HG03520 (cell line): ENCODE measurements around the gene CROCC2.

ENCODE experiments used
- ATAC-seq: cut with Tn5 transposase; IDR thresholded peaks from one replicate; pipeline ENCODE4 v1.9.1; 2021; ENCODE audit warnings: mild to moderate bottlenecking, moderate library complexity; ENCODE audit not compliant: unreplicated experiment

CROCC2 gene

DNA sequence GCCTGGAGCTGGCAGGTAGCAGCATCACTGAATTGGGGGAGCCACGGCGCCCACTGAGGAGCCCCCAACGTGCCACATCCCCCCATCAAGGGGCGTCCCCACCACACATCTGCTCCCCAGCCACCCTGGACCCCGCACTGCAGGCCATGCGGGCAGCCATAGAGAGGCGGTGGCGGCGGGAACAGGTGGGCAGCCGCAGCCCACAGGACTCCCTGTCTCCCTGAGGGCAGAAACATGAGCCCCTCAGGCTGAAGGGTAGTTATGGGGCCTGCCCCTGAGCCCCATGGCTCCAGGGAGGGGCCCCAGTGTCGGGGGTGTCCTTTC is 26.6 kb downstream of the CROCC2 start:
- ATAC-seq = no peak

DNA sequence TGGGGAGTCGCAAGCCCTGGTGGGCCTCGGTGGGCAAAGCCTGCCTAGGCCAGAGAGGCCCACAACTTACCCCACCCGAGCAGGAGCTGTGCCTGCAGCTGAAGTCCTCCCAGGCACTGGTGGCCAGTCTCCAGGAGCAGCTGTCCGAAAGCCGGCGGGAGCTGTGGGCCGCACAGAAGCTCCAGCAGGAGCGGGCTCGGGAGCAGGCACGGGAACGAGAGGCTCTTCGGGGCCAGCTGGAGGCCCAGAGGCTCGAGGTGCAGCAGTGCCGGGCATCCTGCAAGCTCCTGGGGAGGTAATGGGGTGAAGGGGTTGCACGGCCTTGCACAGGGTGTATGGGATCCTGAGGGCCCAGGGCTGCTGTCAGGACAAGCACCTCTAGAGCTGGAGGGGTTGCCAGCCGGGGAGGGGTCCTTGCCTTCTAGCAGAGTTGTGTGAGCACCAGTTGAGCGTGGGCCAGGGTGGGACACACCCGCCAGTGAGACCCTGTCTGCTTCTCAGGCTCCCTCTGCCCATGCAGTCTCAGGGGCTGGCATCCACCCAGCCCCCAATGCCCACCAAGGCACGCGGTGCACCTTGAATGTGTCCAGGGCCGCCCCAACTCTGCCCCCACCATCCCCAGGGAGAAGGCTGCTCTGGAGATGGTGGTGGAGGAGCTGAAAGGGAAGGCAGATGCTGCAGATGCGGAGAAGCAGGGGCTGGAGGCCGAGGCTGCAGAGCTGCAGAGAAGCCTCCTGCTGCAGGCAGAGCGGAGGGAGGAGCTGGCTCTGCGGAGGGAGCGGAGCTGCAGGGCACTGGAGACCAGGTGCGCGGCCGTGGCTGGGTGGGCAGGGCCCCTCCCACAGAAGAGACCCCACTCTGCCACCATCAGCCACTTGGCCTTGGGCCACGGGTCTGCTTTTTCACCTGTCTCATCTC is 27.2 kb downstream of the CROCC2 start:
- ATAC-seq = no peak

DNA sequence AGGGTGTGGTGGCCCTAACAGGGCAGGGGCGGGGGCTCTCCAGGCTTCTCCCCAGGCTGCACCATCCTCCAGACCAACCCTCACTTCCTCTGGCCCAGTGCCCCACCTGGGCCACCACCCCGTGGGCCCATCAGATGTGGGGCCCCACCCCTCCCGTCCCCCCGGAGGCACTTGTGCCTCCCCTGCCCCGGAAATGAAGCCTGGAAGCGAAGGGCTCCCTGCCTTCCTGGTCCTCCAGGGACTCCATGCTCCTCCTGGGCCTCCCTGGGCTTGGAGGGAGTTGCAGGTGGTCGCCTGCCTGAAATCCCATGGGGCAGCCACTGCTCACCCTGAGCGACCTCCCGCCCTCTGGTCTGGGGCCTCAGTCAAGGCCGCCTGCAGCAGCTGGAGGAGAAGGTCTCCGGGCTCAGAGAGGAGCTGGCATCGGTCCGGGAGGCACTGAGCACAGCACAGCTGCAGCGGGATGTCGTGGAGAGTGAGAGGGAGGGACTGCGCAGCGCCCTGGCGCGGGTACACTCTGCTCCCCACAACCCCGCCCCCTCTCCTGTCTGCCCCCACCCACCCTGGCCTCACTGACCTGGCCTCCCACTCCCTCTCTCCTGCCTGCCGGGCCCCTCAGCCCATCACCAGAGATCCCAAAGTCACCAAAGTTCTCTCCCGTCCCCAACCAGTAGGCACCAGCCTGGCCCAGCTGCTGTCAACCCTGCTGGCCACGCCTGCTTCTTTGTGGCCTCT is 28.0 kb downstream of the CROCC2 start:
- no peak for ATAC-seq

DNA sequence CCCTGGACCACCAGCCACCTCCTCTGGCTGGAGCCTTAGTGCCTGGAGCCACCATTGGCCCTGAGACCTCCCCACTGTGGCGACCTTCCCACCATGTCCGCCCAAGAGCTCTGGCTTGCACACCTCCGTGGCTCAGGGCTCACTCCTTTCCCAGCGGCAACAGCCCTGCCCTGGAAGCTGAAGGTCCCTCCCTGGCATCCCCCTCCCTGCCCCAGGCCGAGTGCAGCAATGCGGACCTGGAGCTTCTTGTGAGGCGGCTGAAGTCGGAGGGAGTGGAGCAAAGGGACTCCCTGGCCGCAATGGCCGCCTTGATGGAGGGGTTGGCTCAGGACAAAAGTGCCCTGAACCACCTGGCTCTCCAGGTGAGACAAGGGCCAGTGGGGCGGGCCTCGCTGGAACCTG is 28.6 kb downstream of the CROCC2 start:
- no peak for ATAC-seq

DNA sequence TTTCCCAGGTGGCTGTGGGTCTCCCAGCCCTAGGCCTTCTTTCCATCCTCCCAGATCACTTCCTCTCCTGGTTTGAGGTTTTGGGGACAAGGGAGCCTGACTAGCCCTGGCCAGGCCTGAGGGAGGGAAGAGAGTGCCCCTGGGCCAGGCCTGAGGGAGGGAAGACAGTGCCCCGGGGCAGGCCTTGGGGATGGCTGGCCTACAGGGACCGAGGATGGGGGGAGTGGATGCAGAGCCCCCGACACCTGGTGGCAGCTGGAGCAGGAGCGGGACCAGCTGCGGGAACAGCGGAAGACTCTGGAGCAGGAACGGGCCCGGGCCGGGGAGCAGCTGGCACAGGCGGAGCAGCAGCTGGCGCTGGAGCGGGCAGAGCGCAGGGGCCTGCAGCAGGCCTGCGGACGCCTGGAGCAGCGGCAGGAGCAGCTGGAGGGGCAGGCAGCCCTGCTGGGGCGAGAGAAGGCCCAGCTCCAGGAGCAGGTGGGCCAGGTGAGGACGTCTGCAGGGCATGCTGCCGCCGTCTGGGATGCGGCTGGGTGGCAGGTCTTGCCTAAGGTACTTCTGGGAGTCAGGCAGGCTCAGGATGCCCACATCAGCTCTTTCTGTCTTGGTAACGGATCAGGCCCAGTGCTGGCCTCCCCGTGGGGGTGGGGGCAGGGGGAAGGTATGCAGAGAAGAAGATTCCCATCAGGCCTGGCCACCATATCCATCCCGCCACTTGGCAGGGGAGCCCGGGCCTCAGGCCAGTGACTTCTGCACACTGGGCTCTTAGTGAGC is 29.2 kb downstream of the CROCC2 start:
- no peak for ATAC-seq

DNA sequence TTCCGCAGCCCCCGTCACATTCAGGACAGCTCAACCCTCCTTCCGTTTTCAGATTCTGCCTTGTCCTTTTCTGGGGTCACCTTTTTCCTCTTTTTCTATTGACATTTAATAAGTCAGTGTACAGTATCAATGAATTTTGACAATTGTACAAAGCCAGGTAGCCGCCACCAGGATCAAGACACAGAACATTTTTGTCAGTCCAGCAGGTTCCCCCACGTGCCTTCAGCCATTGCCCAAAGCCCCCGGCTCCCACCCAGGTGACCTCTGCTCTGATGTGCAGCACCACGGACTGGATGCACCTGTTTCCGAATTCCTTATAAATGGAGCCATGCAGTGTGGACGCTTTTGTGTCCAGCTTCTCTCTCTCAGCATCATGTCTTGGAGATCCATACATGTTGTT is 30.0 kb downstream of the CROCC2 start:
- ATAC-seq = no peak

DNA sequence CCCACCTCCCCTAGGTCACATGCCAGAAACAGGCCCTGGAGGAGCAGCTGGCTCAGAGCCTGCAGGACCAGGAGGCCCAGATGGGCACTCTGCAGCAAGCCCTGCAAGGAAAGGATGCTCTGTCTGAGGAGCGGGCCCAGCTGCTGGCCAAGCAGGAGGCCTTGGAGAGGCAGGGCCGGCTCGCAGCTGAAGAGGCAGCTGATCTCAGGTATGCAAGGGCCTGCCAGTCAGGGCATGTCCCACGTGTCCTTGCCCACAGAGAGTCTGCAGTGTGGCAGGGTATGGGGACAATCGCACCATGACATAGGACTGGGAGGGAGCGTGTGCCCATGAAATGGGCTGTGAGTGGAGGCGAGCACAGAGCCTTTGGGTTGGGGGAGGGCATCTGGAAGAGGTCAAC is 39.9 kb downstream of the CROCC2 start:
- no peak for ATAC-seq

DNA sequence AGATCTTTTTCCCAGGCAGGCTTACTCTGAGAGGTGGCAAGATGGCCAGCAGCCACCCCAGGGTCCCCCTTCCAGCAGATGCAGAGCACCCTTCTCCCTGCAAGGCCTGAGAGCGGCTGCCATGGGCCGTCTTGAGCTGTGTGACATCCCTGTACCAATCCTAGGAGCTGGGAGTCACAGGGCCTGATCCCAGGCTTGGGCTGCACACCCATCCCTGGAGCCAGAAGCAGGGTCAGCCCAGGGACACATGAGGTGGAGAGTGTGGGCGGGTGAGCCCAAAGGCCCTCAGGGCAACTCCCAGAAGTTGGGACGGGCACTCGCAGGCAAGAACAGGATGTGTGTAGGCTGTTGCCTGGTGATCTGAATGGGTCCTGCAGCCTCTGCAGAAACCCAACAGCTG is 40.5 kb downstream of the CROCC2 start:
- ATAC-seq = no peak

DNA sequence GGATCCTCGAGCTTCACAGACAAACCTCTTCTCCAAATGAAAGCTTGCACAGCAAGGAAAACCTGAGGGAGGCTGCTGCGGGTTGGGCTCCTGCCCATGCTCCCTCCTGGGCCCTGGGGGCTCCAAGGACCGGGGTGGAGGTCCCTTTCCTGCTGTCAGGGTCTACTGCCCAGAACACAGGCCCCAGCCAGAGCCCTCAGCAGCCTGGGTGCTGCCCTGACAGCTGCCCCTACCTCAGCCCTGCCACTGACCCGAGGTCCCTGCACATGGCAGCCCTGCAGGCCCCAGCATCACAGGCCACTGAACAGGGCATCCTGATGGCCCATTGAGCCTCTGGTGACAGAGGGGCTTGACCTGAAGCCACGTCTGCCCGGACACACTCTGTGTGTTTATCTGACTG is 41.0 kb downstream of the CROCC2 start:
- ATAC-seq = no peak

DNA sequence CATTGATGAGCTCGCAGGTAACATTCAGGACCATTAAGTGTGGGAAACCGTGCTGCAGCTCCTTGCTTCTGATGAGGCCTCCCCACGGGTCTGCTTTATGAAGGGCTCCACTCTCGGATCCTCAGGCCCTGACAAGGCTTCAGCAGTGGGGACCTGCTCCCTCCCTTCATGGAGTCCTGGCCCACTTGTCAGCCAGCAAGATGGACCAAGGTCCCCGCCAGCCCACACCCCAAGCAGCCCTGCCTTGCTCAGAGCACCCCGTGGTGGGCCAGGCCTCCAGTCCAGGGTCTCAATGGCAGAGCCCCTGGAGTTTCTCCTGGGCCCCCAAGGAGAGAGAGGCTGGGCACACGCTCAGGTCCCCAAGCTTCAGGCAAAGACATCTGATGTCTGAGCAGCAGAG is 41.5 kb downstream of the CROCC2 start:
- ATAC-seq = no peak

DNA sequence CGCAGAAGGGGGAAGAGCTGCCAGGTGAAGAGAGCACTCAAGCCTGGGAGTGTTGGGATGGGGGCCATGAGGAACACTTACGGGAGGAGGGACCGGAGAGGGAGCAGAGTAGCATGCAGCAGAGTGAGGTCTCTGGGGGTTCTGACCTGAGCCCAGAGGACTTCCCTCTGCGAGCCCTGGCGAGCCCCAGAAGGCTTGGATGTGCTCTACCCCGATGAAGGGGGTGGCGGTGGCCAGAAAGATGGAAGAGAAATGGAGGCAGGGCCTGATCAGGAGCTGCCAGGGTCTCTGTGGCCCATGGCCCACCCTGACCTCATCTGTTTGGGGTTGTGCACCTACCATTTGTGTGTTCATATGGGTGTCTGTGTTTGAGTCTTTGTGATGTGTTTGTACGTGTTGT is 42.0 kb downstream of the CROCC2 start:
- ATAC-seq = no peak

DNA sequence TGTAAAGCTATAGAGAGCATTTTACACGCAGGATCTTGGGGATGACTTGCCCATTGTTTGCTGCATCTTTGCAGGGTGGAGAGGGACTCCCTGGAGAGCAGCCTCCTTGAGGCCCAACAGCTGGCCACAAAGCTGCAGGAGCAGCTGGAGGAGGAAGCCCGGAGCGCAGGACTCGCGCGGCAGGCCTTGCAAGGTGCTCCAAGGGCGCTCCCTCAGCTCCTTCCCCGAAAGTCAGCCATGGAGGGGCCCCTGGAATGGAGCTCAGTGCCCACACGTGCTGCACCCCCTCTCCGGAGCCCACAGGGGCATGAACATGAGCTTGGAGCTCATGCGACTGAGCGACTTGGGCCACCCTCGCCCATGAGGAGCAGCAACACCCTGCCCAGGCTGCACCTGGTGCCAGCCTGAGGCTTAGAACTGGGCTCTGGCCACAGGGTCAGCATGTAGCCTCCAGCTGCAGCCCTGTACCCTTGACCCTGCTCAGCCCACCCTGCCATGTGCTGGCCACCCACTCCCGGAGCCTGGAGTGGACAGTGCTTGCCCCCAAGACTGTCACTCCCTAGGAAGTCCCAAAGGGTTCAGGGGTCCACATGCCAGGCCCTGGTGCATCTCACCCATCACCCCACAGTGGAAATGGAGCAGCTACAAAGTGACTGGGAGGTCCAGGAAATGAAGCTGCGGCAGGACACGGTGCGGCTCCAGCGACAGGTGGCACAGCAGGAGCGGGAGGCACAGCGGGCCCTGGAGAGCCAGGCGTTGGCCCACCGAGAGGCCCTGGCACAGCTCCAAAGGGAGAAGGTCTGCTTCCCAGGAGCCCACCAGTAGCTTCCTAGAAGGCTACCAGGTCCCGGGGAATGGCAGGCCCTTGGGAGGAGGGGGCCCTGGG is 43.0 kb downstream of the CROCC2 start:
- no peak for ATAC-seq

DNA sequence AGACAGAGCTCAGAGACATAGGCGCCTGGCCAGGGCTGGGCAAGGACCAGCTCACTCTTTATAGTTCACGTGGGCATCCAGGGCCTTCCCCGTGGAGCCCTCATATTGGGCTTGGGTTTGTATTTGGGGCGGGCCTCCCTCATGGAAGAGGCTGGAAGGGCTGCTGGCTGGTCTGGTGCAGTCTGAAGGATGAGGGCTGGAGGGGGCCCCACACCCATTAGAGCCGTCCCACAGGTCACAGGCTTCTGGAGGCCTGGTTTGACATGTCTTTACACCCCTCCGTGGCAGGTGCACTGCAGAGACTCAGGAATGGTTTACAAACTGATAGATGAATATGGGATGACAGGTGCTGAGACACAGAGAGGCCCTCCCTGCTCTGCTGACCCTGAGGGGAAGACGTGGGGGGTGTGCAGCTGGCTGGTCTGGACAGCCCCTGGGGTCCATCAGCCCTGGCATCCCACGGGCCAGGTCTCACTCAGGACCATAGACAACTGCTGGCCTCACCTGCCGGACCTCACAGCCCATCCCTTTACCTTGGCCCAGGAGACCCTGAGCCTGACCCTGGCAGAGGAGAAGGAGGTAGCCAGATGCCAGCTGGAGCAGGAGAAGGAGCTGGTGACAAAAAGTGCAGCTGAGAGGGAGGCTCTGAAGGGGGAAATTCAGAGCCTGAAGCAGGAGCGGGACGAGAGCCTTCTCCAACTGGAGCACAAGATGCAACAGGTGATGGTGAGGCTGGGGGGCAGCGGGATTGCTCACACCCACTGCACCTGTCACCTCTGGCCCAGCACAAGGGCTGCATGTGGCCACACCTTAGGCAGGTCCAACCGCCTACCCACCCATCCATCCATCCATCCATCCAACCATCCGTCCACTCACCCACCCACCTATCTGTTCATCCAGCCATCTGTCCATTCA is 43.9 kb downstream of the CROCC2 start:
- ATAC-seq = no peak

DNA sequence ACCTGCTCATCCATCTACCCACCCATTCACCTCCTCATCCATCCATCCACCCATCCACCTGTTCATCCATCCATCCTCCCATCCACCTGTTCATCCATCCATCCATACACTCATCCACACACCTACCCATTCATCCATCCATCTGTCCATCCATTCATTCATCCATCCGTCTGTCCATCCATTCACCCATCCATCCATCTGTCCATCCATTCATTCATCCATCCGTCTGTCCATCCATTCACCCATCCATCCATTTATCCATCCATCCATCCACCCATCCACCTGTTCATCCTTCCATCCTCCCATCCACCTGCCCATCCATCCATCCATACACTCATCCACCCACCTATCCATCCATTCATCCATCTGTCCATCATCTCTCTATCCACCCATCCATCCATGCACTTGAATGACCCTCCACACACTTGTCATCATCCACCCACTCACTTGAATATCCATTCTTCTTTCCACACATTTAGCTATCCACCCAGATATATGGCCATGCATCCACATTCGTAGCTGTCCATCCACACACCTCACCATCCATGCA is 45.0 kb downstream of the CROCC2 start:
- no peak for ATAC-seq

DNA sequence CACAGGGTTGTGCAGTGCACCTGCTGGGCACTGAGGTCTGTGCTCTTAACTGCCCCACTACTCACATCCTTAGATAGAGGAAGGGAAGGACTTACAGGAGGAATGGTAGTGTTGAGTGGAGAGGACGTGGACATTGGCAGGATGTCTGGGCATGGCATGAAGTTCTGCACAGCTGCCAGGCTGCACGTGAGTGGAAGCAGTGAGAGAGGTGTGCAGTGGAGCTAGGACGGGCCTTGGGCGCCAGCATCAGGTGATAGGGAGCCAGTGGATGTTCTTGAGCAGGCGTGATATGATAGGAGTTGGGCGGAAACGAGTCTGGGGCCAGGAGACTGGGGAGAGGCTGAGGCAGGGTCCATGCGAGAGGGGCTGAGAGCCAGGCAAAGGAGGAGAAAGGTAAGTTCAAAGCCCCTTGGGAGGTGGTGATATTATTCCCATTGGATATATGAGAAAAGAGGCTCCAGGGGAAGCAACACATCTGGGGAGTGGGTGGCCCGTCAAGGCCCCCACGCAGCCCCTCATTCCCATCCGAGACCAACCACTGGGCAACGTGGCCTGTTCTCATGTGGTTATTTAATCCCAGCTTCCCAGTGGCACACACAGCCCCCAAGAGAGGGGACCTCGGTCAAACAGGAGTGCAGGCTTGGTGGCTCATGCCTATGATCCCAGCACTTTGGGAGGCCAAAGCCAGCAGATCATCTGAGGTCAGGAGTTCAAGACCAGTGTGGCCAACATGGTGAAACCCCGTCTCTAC is 46.5 kb downstream of the CROCC2 start:
- no peak for ATAC-seq

DNA sequence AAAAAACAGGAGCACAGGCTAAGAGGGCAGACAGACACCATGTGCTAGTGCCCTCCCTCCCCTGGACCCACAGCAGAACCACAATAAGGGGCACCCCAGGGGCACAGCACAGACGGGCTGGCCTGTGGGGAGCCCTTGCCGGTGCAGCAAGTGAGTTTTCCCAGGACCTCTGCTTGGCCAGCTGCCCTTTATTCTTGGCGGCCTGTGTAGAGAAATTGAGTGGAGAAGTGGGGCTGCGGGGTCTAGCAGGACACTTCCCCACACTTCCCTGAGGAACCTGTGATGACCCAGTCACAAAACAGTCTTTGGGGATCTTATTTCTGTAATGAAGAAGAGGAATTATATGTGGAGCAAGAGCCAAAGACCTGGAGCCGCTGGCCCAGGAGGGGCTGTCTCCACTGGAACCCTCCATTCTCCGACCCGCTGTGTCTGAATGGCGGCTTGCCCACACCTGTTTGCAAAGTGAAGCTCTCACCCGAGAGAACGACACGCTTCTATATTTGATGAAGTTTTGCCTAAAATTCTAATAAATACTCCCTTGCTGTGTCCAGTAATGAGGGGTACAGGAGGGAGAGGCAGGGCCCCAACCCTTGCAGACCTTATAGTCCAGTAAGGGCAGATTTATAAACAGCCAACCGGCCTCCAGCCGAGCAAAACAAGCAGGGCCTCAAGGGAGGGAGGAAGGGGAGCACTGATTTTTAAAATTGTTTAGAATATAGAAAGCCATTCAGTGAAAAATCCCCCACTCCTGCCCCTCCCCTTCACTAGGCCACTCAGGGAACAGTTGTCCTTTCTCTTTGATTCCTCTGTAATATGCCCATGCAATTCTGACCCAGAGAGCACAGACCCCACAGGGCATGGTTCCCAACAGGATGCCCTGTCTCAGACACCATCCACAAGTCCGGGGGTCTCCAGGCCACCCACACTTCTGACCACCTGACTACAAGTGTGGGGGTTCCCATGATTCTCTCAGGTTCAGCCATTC is 47.6 kb downstream of the CROCC2 start:
- no peak for ATAC-seq
